Colon (tissue), 2 donors: ENCODE measurements around the gene ADGRL2.
"Not testable (repeated sequence)": the region's sequence is repeated elsewhere in the genome, so short reads cannot be mapped to it uniquely, and the experiment has no call there.

Source experiments
- FAIRE-seq: peaks from 2 replicates; lab custom pipeline; 2012; peaks lifted over from hg19 to GRCh38; lab: Jason Lieb, UNC
- donor health status: control.
- donor health status: control.

ADGRL2 gene

DNA sequence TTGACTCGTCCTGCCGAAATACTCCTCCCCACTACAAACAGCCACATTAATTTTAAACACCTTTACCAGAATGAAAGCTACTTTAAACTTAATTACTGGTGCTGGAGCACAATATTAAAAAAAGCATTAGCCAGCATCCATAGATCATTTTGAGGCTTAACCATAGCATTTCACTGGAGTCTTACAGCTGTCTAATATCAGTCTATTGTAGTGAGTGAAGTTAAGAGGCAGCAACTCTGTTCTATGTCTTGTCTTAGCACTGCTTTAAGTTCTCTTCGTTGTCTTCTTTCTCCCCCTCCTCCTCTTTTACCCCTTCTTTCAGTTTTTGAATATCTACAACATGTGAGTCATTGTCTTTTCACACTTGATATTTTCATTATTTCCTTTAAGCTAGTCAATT is 49.3 kb downstream of the ADGRL2 start:
- no peak for FAIRE-seq

- no peak for FAIRE-seq
Measured at GRCh38 chr1:81850495-81850894, 49.8 kb downstream of the ADGRL2 start.

GRCh38 chr1:81851217-81851616 is 50.5 kb downstream of the ADGRL2 start:
- peak; percentile 65 for FAIRE-seq

DNA sequence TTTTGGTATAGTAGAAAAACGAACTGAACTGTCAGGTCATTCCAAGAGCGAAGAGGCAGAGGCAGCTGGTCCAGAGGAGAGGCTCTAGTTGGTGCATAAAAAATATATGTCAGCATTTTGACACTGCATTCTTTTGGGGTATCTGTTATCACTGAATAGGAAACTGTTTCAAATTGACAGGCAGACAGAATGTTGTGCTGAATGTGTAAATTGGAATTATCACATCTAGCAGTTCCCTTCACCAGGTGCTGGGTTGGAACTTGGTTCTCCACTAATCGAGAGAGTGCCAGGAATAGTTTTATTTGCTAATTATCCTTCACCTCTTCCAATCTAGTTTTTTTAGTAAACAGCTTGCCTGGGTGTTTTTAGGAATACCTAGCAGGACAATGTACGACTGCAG is 52.2 kb downstream of the ADGRL2 start:
- FAIRE-seq: no peak

- no peak for FAIRE-seq
Measured at GRCh38 chr1:81867235-81867634, 66.5 kb downstream of the ADGRL2 start.

- no peak for FAIRE-seq
Measured at GRCh38 chr1:81869307-81869706, 68.6 kb downstream of the ADGRL2 start.

GRCh38 chr1:81871091-81871490 is 70.4 kb downstream of the ADGRL2 start:
- FAIRE-seq: not testable (repeated sequence)

DNA sequence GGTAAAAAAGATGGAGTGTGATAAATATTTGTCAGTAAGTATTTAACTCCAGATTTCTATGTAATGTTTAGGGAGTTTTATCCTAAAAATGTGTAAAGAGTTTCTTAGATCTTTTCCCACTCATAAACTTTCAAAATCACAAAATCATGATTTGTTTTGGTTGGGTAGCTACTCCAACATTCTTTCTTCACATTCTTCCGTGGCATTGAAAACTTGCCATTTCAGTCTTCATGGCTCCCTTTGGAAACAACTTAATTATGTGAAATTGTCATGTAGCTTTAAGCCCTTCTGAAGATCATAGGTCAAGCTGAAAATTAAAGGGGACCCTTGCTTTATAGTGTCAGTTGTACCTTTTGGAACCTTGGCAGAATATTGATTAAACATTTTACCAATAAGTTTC is 73.2 kb downstream of the ADGRL2 start:
- no peak for FAIRE-seq

DNA sequence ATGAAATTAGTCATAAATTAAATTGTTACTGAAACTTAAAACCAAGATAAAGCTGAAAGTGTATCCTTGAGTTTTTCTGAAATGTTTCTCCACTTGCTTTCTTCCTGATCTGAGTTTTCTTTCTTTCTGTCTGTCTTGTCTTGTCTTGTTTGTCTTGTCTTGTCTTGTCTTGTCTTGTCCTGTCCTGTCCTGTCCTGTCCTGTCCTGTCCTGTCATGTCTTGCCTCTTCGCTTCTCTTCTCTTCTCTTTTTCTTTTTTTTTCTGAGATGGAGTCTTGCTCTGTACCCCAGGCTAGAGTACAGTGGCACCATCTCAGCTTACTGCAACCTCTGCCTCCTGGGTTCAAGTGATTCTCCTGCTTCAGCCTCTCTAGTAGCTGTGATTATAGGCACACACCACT is 73.7 kb downstream of the ADGRL2 start:
- no peak for FAIRE-seq

DNA sequence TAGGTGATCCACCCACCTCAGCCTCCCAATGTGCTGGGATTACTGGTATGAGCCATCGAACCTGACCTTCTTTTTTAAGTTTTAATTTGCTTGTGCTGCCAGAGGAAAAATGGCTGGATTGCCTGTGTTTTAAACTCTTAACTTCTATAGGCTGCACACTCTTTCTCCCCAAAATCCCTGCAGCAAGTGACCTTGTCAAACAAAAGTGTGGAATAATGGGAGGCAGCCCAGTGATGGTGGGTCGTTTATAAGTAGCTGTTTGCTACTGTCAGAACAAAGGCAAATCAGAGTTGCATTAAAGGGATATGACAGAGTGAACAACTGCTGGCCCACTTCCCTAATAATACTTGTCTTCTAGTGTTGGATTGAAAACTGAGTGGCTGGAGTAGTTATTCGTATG is 74.2 kb downstream of the ADGRL2 start:
- FAIRE-seq: no peak

DNA sequence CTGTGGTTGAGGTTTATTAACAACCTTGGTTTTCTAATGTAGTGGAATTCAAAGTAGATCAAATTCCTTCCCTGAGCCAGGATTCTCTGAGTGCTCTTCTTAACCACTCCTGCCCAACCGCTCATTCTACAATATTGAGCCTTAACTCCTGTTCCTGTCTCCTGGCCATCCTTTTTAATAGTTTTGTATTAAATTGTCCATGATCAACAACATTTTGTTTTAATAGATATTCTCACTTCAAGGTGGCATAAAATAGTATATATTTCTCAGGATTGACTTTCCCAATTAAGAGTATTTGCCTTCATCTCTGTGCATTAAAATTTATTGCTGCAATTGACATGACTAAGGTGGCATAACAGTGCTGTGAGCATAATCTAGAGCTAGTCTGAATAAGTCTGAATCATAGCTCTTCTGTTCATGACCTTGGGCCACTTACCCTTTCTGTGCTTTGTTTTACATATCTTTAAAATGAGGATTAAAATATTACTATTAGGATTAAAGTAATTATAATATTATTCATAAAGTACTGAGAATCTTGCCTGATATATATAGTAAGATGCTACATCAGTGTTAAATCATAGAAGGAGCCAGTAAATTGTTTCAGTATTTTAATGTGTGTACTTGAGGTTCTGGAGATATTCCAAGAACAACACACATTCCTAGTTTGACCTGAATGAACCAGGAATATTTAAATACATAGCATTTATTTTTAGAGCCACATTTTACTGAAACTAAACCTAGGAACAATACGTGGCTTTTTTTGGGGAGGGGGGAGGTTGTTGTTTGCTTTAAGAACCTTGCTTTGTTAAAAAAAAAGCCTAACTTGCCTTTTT is 76.4 kb downstream of the ADGRL2 start:
- FAIRE-seq: no peak

DNA sequence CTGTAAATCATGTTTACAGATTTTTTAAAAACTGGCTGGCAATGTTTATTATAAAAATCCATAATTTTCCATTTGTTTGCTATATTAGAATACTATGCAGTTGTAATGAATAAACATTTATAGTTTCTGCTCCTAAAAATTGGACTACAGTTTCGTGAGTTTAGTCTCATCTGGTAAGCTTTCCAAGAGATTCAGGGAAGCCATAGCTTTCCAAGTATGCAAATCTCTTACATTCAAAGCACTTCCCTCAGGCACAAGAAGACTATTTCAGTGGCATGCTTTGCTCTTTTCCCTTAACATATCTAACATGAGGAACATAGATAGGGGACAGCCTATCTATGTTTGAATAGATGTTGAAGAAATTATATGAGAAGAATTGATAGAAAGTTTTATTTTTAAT is 77.2 kb downstream of the ADGRL2 start:
- no peak for FAIRE-seq

DNA sequence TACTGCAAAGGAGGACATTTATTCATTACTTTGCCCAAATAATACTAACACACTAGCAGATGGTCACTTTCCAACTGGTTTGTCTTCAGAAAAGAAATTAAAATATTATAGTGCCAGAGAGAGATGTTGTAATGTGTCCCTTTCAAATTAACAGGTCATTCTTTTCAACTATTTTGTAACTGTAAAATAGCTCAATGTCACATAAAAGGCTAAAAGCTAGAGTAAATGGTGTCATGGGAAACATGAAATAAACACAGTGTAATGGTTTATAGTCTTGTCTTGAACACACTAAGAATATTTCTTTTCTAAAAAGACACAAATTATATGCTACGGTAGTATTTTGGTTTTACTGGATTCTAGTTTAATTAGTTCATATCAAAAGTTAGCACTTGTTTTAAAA is 77.8 kb downstream of the ADGRL2 start:
- FAIRE-seq: no peak

DNA sequence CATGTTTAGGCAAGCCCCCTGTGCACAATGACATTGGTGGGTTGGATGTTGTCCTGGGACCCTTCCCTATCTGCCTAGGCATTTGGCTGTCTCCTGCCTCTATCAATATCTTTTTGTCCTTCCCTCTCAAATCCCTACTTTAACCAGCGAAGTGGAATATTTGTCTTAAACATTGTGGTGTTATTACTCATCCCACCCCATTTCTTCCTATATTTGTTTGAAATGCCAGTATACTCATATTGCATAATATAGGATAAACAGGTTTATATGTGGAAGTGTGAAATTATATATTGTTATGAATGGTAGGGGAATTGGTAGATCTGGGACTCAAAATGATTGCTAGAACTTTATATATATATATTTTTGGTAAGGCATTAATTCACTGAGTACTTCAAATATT is 80.0 kb downstream of the ADGRL2 start:
- no peak for FAIRE-seq

GRCh38 chr1:81885291-81885690 is 84.6 kb downstream of the ADGRL2 start:
- FAIRE-seq: no peak

DNA sequence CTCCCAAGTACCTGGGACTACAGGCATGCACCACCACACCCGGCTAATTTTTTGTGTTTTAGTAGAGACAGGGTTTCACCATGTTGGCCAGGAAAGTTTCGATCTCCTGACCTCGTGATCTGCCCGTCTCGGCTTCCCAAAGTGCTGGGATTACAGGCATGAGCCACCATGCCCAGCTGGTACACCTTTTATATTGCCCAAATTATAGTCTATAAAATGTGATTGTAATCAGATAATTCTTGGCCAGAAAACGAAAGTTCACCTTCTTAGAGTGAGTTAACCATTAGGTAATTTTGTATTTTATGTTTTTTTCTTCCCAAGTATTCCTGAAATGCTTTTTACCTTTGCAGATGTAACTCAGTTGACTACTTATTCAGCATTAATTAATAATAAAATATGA is 85.6 kb downstream of the ADGRL2 start:
- not testable (repeated sequence) for FAIRE-seq

DNA sequence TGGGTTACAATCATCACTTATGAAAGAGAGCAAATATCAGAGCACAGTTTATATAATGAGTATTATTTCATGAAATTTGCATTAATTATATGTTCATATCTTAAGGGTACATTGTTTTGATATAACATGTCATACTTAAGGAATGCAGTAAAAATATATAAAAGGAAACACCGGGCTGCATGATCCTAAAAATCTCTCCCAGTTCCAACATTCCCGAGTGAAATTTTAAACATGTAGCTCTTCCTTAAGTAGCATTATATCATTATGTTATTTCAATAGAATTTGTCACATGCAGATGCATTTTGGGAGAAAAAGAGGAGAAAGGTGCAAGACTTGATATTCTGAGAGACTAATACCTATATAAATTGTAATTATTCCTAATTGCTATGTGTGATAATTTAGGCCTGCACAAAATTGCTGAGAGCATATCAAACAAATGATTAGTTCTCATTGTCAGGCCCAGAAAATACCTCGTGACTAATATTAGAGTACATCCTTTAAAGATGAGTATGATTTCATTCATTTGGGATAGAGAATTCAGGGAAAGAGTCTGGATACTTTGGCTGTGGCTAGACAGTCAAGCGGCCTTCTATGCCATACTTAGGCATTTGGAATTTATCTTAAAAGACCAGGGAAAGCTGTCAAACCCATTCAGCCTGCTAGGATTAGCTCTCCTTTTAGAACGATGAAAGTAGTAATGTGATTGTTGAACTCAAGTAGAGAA is 86.8 kb downstream of the ADGRL2 start:
- FAIRE-seq: no peak

DNA sequence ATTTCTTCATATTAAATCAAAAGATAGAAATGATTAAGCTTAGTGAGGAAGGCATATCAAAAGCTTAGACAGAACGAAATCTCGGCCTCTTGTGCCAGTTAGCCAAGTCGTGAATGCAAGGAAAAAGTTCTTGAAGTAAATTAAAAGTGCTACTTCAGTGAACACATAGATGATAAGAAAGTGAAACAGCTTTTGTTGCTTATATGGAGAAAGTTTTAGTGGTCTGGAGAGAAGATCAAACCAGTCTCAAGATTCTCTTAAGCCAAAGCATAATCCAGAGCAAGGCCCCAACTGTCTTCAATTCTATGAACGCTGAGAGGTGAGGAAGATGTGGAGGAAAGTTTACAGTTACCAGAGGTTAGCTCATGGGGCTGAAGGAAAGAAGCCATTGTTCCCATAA is 88.4 kb downstream of the ADGRL2 start:
- no peak for FAIRE-seq

GRCh38 chr1:81894867-81895266 is 94.1 kb downstream of the ADGRL2 start:
- FAIRE-seq: no peak

GRCh38 chr1:81899214-81899821 is 98.6 kb downstream of the ADGRL2 start:
- FAIRE-seq: no peak

- FAIRE-seq: no peak
Measured at GRCh38 chr1:81907575-81907974, 106.8 kb downstream of the ADGRL2 start.

DNA sequence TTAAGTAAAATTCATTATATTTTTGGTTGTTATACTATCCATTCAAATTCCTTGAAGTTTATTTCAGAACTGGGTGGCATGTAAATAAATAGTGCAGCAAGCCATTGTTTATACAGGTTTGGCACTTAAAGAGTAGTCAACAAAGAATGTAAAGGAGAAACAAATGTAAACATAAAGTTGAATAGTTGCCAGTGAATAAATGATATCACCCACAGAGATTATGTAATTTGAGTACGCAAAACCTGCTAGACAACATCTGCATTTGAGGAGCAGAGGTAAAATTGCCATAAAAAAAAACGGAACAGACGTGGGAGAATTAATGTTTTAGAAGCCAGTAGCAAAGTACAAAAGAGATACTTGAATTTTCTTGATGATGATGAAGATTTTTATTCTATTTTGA is 111.6 kb downstream of the ADGRL2 start:
- no peak for FAIRE-seq

DNA sequence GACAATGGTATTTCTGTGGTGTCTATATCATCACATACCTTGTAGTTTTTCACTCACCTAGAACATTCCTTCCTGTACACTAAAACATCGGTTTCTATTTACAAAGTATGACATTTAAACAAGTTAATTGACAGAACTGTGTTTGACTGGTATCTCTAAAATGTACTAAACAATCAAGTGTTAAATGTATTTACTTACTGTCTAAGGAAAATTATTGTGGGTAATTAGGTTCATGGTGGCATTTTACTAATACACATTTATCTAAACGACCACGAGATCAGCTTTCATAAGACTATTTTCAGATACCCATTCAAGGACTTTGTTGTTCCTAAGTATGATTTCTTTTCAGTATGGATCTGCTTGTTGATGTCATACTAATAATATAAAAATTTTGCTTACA is 115.2 kb downstream of the ADGRL2 start:
- no peak for FAIRE-seq
